IMR-90 (cell line): Measurements from ENCODE around the gene SLC4A11. TPM values are rescaled to one million over a fixed set of nuclear protein-coding genes. Genes with fewer than 3 reads are reported as not detected.

Experiments used
- ATAC-seq: fragments of 200-7000 bp; cut with Tn5 transposase; 2 replicates; pipeline ENCODE4 v1.9.1; 2020; ENCODE audit warnings: low read depth, mild to moderate bottlenecking, moderate library complexity
- BruUV-seq: library from RNA; stranded (reverse); fragments of 400-500 nt; replicated peaks from 2 replicates; lab custom pipeline; 2021; lab: Mats Ljungman, UMichigan
- CTCF ChIA-PET: fragments of 300-600 bp; formaldehyde crosslinking; extraction: SDS; loops from one replicate; lab custom pipeline; 2021; ENCODE audit warnings: antibody characterized with exemption; lab: Yijun Ruan, JAX
- POLR2A ChIA-PET: fragments of 300-600 bp; sonication (Branson Sonifier 250); formaldehyde crosslinking; loops from one replicate; lab custom pipeline; 2022; ENCODE audit warnings: antibody characterized with exemption; ENCODE audit not compliant: unreplicated experiment; lab: Charles Lee
- DNase-seq: peaks from one replicate; pipeline ENCODE4 v3.0.0; 2013
- H2AFZ ChIP-seq: replicated peaks from 2 replicates; pipeline ENCODE3; 2013; ENCODE audit warnings: low read length, mild to moderate bottlenecking; ENCODE audit not compliant: poor library complexity
- H2AK5ac ChIP-seq: 2 replicates; pipeline ENCODE4 v1.6.1; 2013; ENCODE audit warnings: low read depth, low read length, inconsistent platforms
- H2AK9ac ChIP-seq: replicated peaks from 2 replicates; pipeline ENCODE3; 2013; ENCODE audit warnings: mild to moderate bottlenecking, low read depth, low read length, moderate library complexity; ENCODE audit not compliant: poor library complexity
- H2BK120ac ChIP-seq: 2 replicates; pipeline ENCODE4 v1.6.1; 2013; ENCODE audit warnings: low read depth, low read length, inconsistent platforms
- H2BK15ac ChIP-seq: 3 replicates; pipeline ENCODE4 v1.6.1; 2013; ENCODE audit warnings: low read depth, low read length, inconsistent platforms
- H2BK20ac ChIP-seq: 2 replicates; pipeline ENCODE4 v1.6.1; 2013; ENCODE audit warnings: low read depth, mild to moderate bottlenecking, inconsistent platforms, low read length, moderate library complexity
- H2BK5ac ChIP-seq: 2 replicates; pipeline ENCODE4 v1.6.1; 2013; ENCODE audit warnings: mild to moderate bottlenecking, low read depth, low read length, inconsistent platforms; ENCODE audit not compliant: poor library complexity, severe bottlenecking
- H3K14ac ChIP-seq: replicated peaks from 2 replicates; pipeline ENCODE4 v1.6.1; 2013; ENCODE audit warnings: low read depth, low read length, inconsistent platforms
- H3K18ac ChIP-seq: 2 replicates; pipeline ENCODE4 v1.6.1; 2013; ENCODE audit warnings: low read depth, low read length, control low read depth
- H3K23ac ChIP-seq: 2 replicates; pipeline ENCODE4 v1.6.1; 2013; ENCODE audit warnings: low read depth, low read length, inconsistent platforms
- H3K27ac ChIP-seq: 2 replicates; pipeline ENCODE4 v1.5.1; 2013; ENCODE audit warnings: mild to moderate bottlenecking, control low read depth, low read length; ENCODE audit not compliant: insufficient read depth
- H3K27me3 ChIP-seq: 2 replicates; pipeline ENCODE4 v1.6.1; 2013; ENCODE audit warnings: low read length; ENCODE audit not compliant: control insufficient read depth, insufficient read depth
- H3K36me3 ChIP-seq: 2 replicates; pipeline ENCODE4 v1.6.1; 2013; ENCODE audit warnings: low read length, mixed read lengths; ENCODE audit not compliant: control insufficient read depth, insufficient read depth
- H3K4ac ChIP-seq: 2 replicates; pipeline ENCODE4 v1.6.1; 2013; ENCODE audit warnings: low read depth, low read length, inconsistent platforms
- H3K4me1 ChIP-seq: 2 replicates; pipeline ENCODE4 v1.6.1; 2013; ENCODE audit warnings: low read length, mixed read lengths; ENCODE audit not compliant: control insufficient read depth, insufficient read depth
- H3K4me2 ChIP-seq: 2 replicates; pipeline ENCODE4 v1.6.1; 2013; ENCODE audit warnings: low read depth, mild to moderate bottlenecking, control low read depth, low read length, moderate library complexity
- H3K4me3 ChIP-seq: 2 replicates; pipeline ENCODE4 v1.5.1; 2013; ENCODE audit warnings: low read depth, mild to moderate bottlenecking, control low read depth, low read length, moderate library complexity; ENCODE audit not compliant: insufficient read depth
- H3K56ac ChIP-seq: 2 replicates; pipeline ENCODE4 v1.6.1; 2013; ENCODE audit warnings: low read length, inconsistent platforms; ENCODE audit not compliant: insufficient read depth; ENCODE audit errors: extremely low read depth
- H3K79me1 ChIP-seq, 2 experiments: 2 replicates each; pipeline ENCODE4 v1.6.1; 2013; ENCODE audit warnings: low read length in 2 of 2, inconsistent platforms in 1 of 2, low read depth in 1 of 2
- H3K9ac ChIP-seq: 2 replicates; pipeline ENCODE4 v1.6.1; 2013; ENCODE audit warnings: low read depth, low read length, control low read depth
- H3K9me1 ChIP-seq: 2 replicates; pipeline ENCODE4 v1.6.1; 2013; ENCODE audit warnings: low read length, inconsistent platforms; ENCODE audit not compliant: insufficient read depth
- H3K9me3 ChIP-seq: 2 replicates; pipeline ENCODE4 v1.6.1; 2013; ENCODE audit warnings: low read length; ENCODE audit not compliant: control insufficient read depth, insufficient read depth
- H4K20me1 ChIP-seq: 2 replicates; pipeline ENCODE4 v1.6.1; 2013; ENCODE audit warnings: low read length, inconsistent platforms; ENCODE audit not compliant: insufficient read depth
- H4K5ac ChIP-seq: 2 replicates; pipeline ENCODE4 v1.6.1; 2013; ENCODE audit warnings: mild to moderate bottlenecking, low read depth, low read length, control low read depth
- H4K8ac ChIP-seq, 2 experiments: 2 replicates each; pipeline ENCODE4 v1.6.1; 2013; ENCODE audit warnings: low read depth in 2 of 2, low read length in 2 of 2, control low read depth in 1 of 2, inconsistent platforms in 1 of 2
- H4K91ac ChIP-seq: 2 replicates; pipeline ENCODE4 v1.6.1; 2013; ENCODE audit warnings: low read depth, low read length, inconsistent platforms; ENCODE audit not compliant: insufficient read depth
- BHLHE40 ChIP-seq: fragments of 150-350 bp; IDR thresholded peaks from 2 replicates; pipeline ENCODE4 v1.6.1; 2016; ENCODE audit warnings: mild to moderate bottlenecking, low read depth, low read length
- CEBPB ChIP-seq: IDR thresholded peaks from 2 replicates; pipeline ENCODE4 v1.6.1; 2012; ENCODE audit warnings: low read depth, low read length, improper control_type of control experiment
- CHD1 ChIP-seq: IDR thresholded peaks from 2 replicates; pipeline ENCODE4 v1.6.1; 2012; ENCODE audit warnings: low read depth, low read length, improper control_type of control experiment
- FOS ChIP-seq: fragments of 150-350 bp; IDR thresholded peaks from 2 replicates; pipeline ENCODE4 v1.6.1; 2016; ENCODE audit warnings: low read depth, low read length
- MXI1 ChIP-seq: IDR thresholded peaks from 2 replicates; pipeline ENCODE4 v1.6.1; 2012; ENCODE audit warnings: low read depth, mild to moderate bottlenecking, low read length, moderate library complexity, borderline replicate concordance
- NFE2L2 ChIP-seq: fragments of 150-350 bp; IDR thresholded peaks from 2 replicates; pipeline ENCODE4 v1.6.1; 2016; ENCODE audit warnings: low read depth, mild to moderate bottlenecking, low read length
- SMC3 ChIP-seq: fragments of 150-350 bp; IDR thresholded peaks from 2 replicates; pipeline ENCODE4 v1.6.1; 2016; ENCODE audit warnings: low read depth, mild to moderate bottlenecking, antibody characterized with exemption, low read length, moderate library complexity
- WGBS, 2 experiments: methylation state at CpG; one replicate each; pipeline versions ENCODE4 v1.1.5 to v1.1.7; 2013; ENCODE audit warnings: missing lambda C conversion rate in 2 of 2; ENCODE audit not compliant: insufficient read length in 1 of 2; ENCODE audit errors: extremely low coverage in 2 of 2; 5-methylcytosine and 5-hydroxymethylcytosine counted together
- dilution Hi-C: fragments of 300-500 bp; cut with HindIII; formaldehyde crosslinking; loops from one replicate; pipeline ENCODE4 v1.14.3; 2018; ENCODE audit warnings: low sequenced_read_pairs; ENCODE audit not compliant: unreplicated experiment
- in situ Hi-C: fragments of 300-500 bp; cut with MboI; formaldehyde crosslinking; loops from 3 replicates; pipeline ENCODE4 v1.14.3; 2019; ENCODE audit warnings: low sequenced_read_pairs, inconsistent platforms, mixed read lengths
- intact Hi-C: fragments of 100-400 bp; cut with micrococcal nuclease; formaldehyde crosslinking; loops from 2 replicates; pipeline ENCODE4 v1.10.0; 2022
- polyA plus RNA-seq, 3 experiments: library from polyadenylated mRNA; depleted of rRNA; stranded (reverse); fragments of >200 nt; gene quantifications; 2 replicates each; pipeline ENCODE4 v1.2.3, GENCODE V29; 2012; ENCODE audit warnings: low replicate concordance in 1 of 3
- total RNA-seq: library from RNA; depleted of rRNA; stranded (reverse); fragments of >200 nt; gene quantifications from 2 replicates; pipeline ENCODE4 v1.2.3, GENCODE V29; 2012

SLC4A11 gene
- total and polyA plus RNA-seq, 2 of the 4 experiments (the other 2 are of a cell fraction), result 0.36 to 0.79 TPM

DNA sequence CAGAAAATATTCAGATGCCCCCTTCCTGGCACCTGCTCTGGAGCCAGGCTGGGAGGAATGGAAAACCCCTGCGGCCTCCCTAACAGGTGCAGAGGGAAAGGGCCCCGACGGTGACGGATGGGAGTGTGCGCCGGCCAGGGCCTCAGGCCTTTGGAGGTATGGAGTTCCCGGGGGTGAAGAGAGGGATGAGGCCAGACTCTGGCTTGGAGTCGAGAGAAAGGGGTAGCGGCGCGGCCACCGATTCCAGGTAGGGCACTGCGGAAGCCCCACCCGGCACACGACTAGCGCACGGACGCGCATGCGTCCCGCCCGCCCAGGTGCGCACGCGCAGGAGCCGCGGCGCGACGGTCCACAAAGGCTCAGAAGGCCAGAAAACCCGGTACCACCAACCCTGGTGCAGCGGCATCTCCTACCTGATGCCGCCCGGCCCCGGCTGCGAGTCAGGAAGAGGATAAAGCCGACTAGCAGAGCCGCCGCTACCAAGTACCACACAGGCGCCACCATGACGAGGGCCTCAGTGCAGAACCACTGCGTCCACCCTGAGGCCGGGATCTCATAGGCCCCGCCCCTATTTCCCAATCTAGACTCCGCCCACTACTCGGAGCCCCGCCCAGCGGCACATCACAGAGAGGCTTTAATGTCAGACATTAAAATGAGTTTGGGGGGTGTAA lies 34.7 kb downstream of the SLC4A11 start, which contains the start of gene DDRGK1:
Gene DDRGK1, minus strand, starts transcription at position 559 of the 671 bp plus-strand sequence. Its CDS starts 55 bp downstream, at position 504.
- Histone ChIP-seq H2BK15ac (peak within 1 kb of the TSS; percentile 25; the same call in 1 of the 3 replicates), H4K5ac (peak within 1 kb of the TSS; percentile 89), H3K4me2 (peak within 1 kb of the TSS; percentile 84), H3K36me3 (peaks cover 16% of the 10 kb centered on the region), H2AFZ (peak within 1 kb of the TSS; percentile 94), H3K4me1 (peaks cover 7% of the 10 kb centered on the region), H4K91ac (peak within 1 kb of the TSS; percentile 86), H2AK9ac (peak within 1 kb of the TSS; percentile 96), H3K27ac (peak within 1 kb of the TSS; percentile 87), H2AK5ac (peak within 1 kb of the TSS; percentile 52; the same call in 1 of the 2 replicates), H4K8ac (peak within 1 kb of the TSS; percentile 25 to 96), H3K56ac (peak within 1 kb of the TSS; percentile 40; the same call in 1 of the 2 replicates), H3K14ac (peak within 1 kb of the TSS; percentile 98), H3K9me3 (no peaks in the 10 kb centered on the region), H3K18ac (peak within 1 kb of the TSS; percentile 65), H3K9ac (peak within 1 kb of the TSS; percentile 80), H3K23ac (peak within 1 kb of the TSS; percentile 71; the same call in 1 of the 2 replicates), H3K9me1 (peaks cover 7% of the 10 kb centered on the region; the same call in 1 of the 2 replicates), H3K4me3 (peak within 1 kb of the TSS; percentile 83), H2BK20ac (no peak within 1 kb of the TSS), H3K27me3 (no peaks in the 10 kb centered on the region), H4K20me1 (no peaks in the 10 kb centered on the region), H2BK120ac (peak within 1 kb of the TSS; percentile 48; the same call in 1 of the 2 replicates), H2BK5ac (peak within 1 kb of the TSS; percentile 78), H3K79me1 (peaks cover 26 to 48% of the 10 kb centered on the region in 2 experiments), H3K4ac (peak within 1 kb of the TSS; percentile 85)
- TF ChIP-seq BHLHE40 (peak; percentile 74; the same call in 1 of the 2 replicates), NFE2L2 (no peak), CHD1 (no peak), FOS (0 out of 2 replicates have a peak, but pooled peaks have one; percentile 15), SMC3 (no peak), MXI1 (peak; percentile 9; the same call in 1 of the 2 replicates), CEBPB (peak; percentile 98)
- in situ Hi-C loops, result no loop called here
- ChIA-PET POLR2A (no interaction called here), CTCF (no interaction called here)
- intact Hi-C loops, result no loop called here
- 5% methylated on average over 16 of the region's 48 CpGs; no CpG with 5 or more reads in 1 of the 2 experiments for WGBS, 2 experiments
- dilution Hi-C loops, result no loop called here
- ATAC-seq, result peak; percentile 91
- no TSS peak for BruUV-seq
- DNase-seq, result peak; percentile 69
